Activated B cell treated with CpG ODN at 0.5 μM for 24 hours (primary cell): ENCODE measurements around the gene PIM3. TPM values are rescaled to one million over a fixed set of nuclear protein-coding genes. Genes with fewer than 3 reads are reported as not detected.

Experiments used
- ATAC-seq: fragments of 200-7000 bp; cut with Tn5 transposase; one replicate; pipeline ENCODE4 v1.10.0; 2021; ENCODE audit warnings: low read depth, mild to moderate bottlenecking, moderate library complexity
- CTCF ChIA-PET: fragments of 350-600 bp; sonication (Branson Sonifier 250); formaldehyde crosslinking; loops from one replicate; lab custom pipeline; 2021; ENCODE audit warnings: antibody characterized with exemption; lab: Charles Lee
- POLR2A ChIA-PET: fragments of 350-600 bp; sonication (Branson Sonifier 250); formaldehyde crosslinking; loops from one replicate; lab custom pipeline; 2021; ENCODE audit warnings: antibody characterized with exemption; lab: Charles Lee
- DNase-seq: peaks from one replicate; pipeline ENCODE4 v3.0.0; 2022
- H3K27ac Mint-ChIP-seq: one replicate; pipeline ENCODE4 v1.8.0; 2020; ENCODE audit warnings: mixed read lengths
- H3K27me3 Mint-ChIP-seq: one replicate; pipeline ENCODE4 v1.8.0; 2021; ENCODE audit warnings: mixed read lengths
- H3K36me3 Mint-ChIP-seq: one replicate; pipeline ENCODE4 v1.8.0; 2021; ENCODE audit warnings: low read depth, mixed read lengths
- H3K4me1 Mint-ChIP-seq: one replicate; pipeline ENCODE4 v1.8.0; 2021; ENCODE audit warnings: mixed read lengths
- H3K4me3 Mint-ChIP-seq: one replicate; pipeline ENCODE4 v1.8.0; 2020; ENCODE audit warnings: mild to moderate bottlenecking, mixed read lengths
- H3K9me3 Mint-ChIP-seq: one replicate; pipeline ENCODE4 v1.8.0; 2020; ENCODE audit warnings: mixed read lengths
- intact Hi-C: fragments of 100-400 bp; cut with micrococcal nuclease; formaldehyde crosslinking; loops from one replicate; pipeline ENCODE4 v1.15.1; 2024
- total RNA-seq: library from RNA; stranded (reverse); gene quantifications from 2 replicates; pipeline ENCODE4 v1.2.3, GENCODE V29; 2022
- TF ChIP-seq, protein P1 (sequence below): fragments of 200-600 bp; IDR thresholded peaks from one replicate; pipeline ENCODE4 v1.8.0; 2022; ENCODE audit warnings: antibody characterized with exemption, mild to moderate bottlenecking

PIM3 gene
- total RNA-seq, 1 donor from 2014 or later = 91.7 TPM

DNA sequence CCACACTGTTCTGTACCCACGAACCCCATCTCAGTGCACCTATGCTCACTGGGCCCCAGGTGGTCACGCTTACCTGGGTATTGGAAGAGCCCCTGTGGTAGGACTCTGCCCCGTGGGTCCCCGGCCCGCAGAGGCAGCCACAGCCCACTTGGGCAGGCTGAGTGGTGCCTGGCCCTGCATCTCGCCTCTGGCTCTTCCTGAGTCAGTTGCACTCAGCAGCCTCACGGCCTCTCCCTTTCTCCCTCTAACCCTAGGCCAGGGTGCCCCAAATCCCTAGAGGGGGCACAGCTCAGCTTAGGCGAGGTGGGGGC is 32.4 kb upstream of the PIM3 start:
- ChIA-PET POLR2A (no interaction called here), CTCF (interaction anchor here (1.0 to 4.2 kb wide), 2 partner anchors 52 to 102 kb away, joined by 3 to 30 read pairs; no protein-coding TSS in a partner anchor)
- DNase-seq (no peak), ATAC-seq (no peak)
- TF ChIP-seq, protein P1, sequence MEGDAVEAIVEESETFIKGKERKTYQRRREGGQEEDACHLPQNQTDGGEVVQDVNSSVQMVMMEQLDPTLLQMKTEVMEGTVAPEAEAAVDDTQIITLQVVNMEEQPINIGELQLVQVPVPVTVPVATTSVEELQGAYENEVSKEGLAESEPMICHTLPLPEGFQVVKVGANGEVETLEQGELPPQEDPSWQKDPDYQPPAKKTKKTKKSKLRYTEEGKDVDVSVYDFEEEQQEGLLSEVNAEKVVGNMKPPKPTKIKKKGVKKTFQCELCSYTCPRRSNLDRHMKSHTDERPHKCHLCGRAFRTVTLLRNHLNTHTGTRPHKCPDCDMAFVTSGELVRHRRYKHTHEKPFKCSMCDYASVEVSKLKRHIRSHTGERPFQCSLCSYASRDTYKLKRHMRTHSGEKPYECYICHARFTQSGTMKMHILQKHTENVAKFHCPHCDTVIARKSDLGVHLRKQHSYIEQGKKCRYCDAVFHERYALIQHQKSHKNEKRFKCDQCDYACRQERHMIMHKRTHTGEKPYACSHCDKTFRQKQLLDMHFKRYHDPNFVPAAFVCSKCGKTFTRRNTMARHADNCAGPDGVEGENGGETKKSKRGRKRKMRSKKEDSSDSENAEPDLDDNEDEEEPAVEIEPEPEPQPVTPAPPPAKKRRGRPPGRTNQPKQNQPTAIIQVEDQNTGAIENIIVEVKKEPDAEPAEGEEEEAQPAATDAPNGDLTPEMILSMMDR = no peak
- H3K27me3 Mint-ChIP-seq = no peaks in the 10 kb centered on the region
- H3K9me3 Mint-ChIP-seq = no peaks in the 10 kb centered on the region
- peaks cover 74% of the 10 kb centered on the region for H3K4me1 Mint-ChIP-seq
- peaks cover 9% of the 10 kb centered on the region for H3K36me3 Mint-ChIP-seq
- intact Hi-C loops = loop anchor here (2.0 to 10.0 kb wide), 3 partner anchors 273 to 599 kb away; partner anchors contain the start of gene SCO2
- no peak overlapping the region for H3K4me3 Mint-ChIP-seq
- H3K27ac Mint-ChIP-seq = peak overlapping the region; percentile 30

DNA sequence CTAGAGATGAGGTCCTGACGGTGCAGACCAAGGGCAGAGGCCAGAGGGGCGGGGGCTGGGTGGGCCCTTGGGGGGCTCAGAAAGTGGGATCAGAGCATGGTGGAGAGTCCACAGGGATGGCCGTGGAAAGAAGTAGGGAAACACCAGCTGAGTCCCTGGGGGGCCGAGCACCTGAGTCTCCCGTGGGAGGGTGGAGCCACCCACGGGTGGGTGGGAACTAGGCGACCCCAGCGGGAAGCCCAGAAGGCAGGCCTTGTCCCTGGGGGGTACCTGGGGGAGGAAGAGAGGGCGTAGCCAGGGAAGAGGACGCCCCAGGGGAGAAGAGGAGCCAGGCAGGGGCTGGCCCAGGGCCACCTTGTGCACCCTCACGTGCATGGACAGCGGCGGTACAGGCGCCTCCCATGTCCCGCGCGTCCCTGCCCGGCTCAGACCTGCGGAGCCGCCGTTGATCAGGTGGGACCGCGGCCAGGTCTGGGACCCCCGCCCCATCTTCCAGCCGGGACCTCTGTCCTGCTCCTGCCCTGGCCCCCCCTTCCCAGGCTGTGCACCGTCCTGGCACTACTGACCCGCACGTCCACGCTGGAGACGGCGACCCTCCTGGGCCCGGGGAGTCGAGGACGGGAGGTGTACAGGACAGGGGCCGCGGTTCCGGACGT is 31.9 kb upstream of the PIM3 start:
- peaks cover 73% of the 10 kb centered on the region for H3K4me1 Mint-ChIP-seq
- ATAC-seq = no peak
- ChIA-PET POLR2A (no interaction called here), CTCF (interaction anchor here (1.0 to 4.2 kb wide), 2 partner anchors 51 to 102 kb away, joined by 3 to 30 read pairs; no protein-coding TSS in a partner anchor)
- no peaks in the 10 kb centered on the region for H3K27me3 Mint-ChIP-seq
- peaks cover 9% of the 10 kb centered on the region for H3K36me3 Mint-ChIP-seq
- TF ChIP-seq, protein P1 = no peak
- intact Hi-C loops = loop anchor here (1.0 to 10.0 kb wide), 6 partner anchors 102 to 599 kb away; partner anchors contain the start of gene SCO2
- H3K4me3 Mint-ChIP-seq = no peak overlapping the region
- no peaks in the 10 kb centered on the region for H3K9me3 Mint-ChIP-seq
- peak overlapping the region; percentile 30 for H3K27ac Mint-ChIP-seq
- DNase-seq = no peak

DNA sequence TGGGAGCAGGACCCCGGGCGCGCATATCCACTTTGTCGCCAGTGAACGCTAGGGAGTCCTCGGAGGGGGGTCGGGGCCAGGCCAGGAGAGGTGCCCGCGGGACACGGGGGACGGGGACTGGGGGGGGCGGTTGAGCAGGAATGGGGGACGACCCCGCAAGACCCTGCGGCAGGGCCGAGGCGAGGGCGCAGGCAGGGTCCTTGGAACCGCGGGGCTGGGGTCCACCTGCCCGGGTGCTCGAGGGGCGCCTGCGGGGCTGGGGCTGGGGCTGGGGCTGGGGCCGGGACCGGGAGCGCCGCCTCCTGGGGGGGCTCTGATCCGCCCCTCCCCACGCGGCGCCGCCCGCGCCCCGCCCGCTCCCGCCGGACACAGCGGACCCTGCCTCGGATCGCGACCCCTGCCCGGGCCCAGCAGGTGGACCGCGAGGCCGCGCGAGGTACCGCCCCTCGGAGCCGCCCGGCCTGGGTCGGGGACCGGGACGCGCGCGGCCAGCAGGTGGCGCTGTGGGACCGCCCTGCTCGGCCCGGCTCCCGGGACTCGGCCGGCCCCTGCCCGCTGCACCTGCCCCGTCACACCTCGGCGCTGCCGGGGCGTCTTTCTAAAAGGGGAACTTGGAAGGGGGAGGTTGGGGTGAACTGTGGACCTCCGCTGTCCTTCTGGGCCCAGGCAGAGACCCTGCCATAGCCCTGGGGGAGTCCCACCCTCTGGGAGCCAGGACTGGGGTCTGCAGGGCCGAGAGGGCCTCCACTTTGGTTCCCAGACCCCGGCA is 31.2 kb upstream of the PIM3 start:
- TF ChIP-seq, protein P1 = peak; percentile 53
- Mint-ChIP-seq H3K4me1 (peaks cover 71% of the 10 kb centered on the region), H3K36me3 (peaks cover 9% of the 10 kb centered on the region), H3K9me3 (no peaks in the 10 kb centered on the region), H3K27me3 (no peaks in the 10 kb centered on the region), H3K27ac (peak overlapping the region; percentile 79), H3K4me3 (peak overlapping the region; percentile 44)
- peak; percentile 36 for ATAC-seq
- peak; percentile 95 for DNase-seq
- ChIA-PET CTCF (interaction anchor here (1.1 to 5.0 kb wide), 8 partner anchors 33 to 278 kb away, joined by 3 to 91 read pairs (median 14); partner anchors contain the start of gene PIM3), POLR2A (interaction anchor here (0.8 to 15.4 kb wide), 7 partner anchors 34 to 262 kb away, joined by 4 to 828 read pairs (median 33); partner anchors contain the start of gene PIM3)
- intact Hi-C loops = loop anchor here (1.0 to 10.0 kb wide), 6 partner anchors 101 to 598 kb away; partner anchors contain the start of gene SCO2

DNA sequence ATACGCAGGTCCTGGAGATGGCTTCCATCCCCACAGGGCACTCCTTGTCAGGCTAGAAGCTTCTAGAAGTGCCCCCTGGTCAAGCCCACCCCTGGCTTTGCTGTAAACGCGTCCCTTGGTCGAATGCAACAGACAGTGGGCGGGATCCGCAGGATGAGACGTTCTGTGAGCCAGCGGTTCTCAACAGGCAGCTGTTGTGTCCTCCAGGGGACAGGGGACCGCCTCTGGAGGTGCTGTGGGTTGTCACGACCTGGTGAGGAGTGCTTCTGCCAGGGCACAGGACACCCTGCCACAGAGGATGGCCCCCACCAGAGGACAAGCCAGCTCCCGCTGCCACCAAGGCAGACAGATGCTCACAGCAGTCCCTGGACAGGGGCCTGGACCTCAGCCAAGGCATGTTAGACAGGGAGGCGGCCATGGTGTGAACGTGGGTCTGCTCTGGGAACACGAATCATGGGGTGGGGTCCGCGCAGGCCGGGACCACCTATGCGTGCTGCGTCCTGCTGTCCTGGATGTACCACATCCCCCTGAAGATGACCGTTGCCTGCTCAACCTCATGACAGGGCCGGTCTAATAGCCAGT is 30.5 kb upstream of the PIM3 start:
- H3K36me3 Mint-ChIP-seq = peaks cover 8% of the 10 kb centered on the region
- peaks cover 64% of the 10 kb centered on the region for H3K4me1 Mint-ChIP-seq
- no peaks in the 10 kb centered on the region for H3K27me3 Mint-ChIP-seq
- intact Hi-C loops = loop anchor here (1.0 to 10.0 kb wide), 10 partner anchors 47 to 597 kb away; partner anchors contain the start of genes SBF1 and SCO2
- H3K9me3 Mint-ChIP-seq = no peaks in the 10 kb centered on the region
- TF ChIP-seq, protein P1 = no peak
- POLR2A ChIA-PET = interaction anchor here (0.8 to 15.4 kb wide), 10 partner anchors 21 to 261 kb away, joined by 3 to 828 read pairs (median 10); partner anchors contain the start of genes IL17REL and PIM3
- CTCF ChIA-PET = interaction anchor here (1.0 to 5.0 kb wide), 18 partner anchors 23 to 314 kb away, joined by 3 to 91 read pairs (median 4); partner anchors contain the start of gene PIM3
- H3K27ac Mint-ChIP-seq = peak overlapping the region; percentile 79
- DNase-seq (no peak), ATAC-seq (no peak)
- H3K4me3 Mint-ChIP-seq = peak overlapping the region; percentile 44
